NCI-H128 (cell line): Measurements from ENCODE around the gene FHIT.

ENCODE experiments used
- DNase-seq: peaks from one replicate; lab custom pipeline; 2025; ENCODE audit not compliant: unreplicated experiment; lab: John Stamatoyannopoulos, UW

The FHIT gene

DNA sequence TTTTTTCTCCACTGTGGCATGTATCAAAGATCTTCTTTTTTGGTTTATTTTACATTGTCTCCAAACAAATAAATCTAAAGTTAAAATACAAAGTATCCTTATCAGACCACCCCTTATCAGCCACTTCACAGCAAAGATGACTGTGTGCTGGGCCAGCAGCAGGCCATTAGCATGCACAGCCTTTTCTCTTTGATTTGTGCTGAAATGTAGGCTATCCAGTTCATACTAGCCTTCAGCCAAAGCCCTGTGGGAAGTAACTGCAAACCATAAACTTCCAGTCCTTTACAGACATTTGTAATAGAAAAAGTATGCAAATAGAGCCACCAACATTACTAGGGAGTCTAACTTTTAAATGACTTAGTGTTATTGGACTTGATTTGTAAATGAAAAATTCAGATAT, 816.3 kb downstream of the FHIT start:
- no peak for DNase-seq

DNA sequence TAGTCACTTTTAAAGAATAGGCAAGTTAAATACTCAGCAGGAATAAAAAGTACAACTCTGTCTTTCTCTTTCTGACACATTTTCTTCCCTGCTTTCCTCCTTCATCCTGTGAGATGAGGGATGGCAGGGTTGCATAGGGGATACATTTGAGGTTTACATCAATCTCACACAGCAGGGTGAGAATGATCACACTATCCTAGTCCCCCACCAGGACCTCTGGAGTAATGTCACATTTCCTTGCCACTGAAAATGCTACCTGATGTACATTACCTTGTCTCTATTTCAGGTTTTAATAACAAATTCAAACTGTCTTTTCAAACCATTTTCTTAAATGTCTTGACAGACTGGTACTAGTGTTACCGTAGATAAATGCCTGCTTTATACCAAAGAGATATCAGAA, 816.9 kb downstream of the FHIT start:
- DNase-seq = no peak

DNA sequence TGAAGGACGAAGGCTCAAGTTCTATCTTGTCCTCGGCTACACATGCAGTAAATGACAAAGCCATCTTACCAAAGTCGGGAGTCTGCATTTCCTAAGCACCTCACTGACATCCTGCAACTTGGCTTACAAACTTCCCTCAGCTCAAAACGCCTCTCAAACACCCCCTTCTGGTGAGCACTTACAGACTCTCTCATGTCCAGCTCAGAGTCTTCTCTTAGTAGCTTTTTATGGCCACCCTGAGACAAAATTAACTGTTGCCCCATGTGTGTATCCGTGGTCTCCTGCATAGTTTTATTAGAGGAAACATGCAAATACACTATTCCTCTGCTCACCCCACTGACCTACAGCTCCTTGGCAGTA, 819.7 kb downstream of the FHIT start:
- no peak for DNase-seq

DNA sequence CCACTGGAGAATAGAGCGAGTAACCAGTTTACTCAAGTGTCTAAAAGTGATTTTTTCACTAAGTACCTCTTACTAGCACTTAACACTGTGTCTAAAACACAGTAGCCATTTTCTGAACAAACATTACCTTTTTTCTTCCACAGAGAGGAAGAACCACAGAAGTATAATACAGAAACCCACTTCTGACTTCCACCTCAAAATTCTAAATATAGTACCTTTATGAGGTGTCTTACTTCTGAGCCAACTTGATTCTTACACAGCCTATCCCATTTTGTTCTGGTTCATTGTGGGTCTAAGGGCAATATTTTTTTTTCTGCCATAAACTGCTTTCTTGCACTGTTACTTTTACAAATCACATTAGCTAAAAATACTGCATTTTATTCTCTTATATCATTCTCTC, 821.0 kb downstream of the FHIT start:
- no peak for DNase-seq

DNA sequence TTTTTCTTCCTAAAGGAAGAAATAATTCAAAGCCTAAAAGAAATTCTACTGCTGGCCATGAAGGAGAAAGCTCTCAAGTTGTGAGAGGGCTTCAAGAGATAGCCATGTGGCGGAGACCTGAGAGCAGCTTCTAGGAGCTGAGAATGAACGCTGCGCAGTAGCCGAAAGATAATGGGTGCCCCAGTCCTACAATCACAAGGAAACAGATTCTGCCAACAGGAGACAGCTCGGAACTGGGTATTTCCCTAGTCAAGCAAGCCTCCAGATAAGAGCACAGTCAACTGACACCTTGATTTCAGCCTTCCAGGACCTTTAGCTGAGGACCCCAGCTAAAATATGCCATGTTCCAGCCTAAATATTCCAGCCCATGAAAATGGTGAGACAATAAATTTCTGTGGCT, 824.1 kb downstream of the FHIT start:
- no peak for DNase-seq

DNA sequence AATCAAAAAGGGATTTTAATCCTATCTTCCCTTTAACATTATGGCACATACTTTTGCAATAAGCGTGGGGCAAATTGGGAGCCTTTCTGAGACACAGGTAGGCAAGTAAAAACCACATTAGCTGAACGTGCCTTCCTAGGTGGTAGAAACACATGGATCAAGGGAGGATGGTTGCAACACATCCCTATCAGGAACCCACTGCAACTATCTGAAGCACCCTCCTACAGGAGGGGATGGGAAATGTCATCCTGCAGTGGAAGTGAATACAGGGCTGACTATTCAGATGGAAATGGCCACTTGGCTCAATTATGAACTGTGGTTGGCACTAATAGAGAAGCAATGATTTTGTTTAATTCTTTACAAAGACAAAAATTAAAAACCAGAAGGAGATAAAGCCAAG, 826.3 kb downstream of the FHIT start:
- DNase-seq = no peak

DNA sequence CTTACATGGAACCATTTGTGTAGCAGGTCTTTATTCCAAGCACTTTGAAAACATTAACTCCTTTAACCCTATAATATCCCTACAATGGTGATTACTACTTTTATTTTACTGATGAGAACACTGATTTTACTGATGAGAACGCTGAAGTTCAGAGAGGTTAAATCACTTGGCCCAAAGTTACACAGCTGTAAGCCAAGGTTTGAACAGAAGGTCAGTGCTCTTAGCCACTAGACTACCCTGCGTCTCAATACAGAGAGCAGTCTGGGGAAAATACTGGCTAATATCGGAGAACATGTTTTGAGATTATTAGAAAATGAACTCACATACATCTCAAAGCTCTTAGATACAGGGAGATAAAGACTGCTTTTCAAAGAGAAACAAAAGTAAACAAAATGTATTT, 827.2 kb downstream of the FHIT start:
- no peak for DNase-seq

DNA sequence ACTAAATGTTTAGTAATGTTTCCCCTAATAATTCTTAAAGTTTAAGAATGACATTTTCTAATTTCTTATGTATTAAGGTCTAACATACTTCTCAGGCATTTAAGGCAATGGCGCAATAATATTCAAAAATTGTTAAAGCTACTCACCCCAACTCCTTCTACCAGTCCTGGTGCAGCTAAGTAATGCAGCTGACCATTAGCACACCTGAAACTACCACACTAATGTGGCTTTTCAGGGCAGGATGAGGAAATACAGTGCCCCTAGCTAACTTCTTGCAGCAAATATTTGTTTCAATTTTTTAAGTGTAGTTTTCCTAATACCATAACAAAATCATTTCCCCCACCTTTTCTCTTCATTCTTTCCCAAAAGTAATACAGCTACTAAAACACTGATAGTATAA, 827.7 kb downstream of the FHIT start:
- DNase-seq = no peak

DNA sequence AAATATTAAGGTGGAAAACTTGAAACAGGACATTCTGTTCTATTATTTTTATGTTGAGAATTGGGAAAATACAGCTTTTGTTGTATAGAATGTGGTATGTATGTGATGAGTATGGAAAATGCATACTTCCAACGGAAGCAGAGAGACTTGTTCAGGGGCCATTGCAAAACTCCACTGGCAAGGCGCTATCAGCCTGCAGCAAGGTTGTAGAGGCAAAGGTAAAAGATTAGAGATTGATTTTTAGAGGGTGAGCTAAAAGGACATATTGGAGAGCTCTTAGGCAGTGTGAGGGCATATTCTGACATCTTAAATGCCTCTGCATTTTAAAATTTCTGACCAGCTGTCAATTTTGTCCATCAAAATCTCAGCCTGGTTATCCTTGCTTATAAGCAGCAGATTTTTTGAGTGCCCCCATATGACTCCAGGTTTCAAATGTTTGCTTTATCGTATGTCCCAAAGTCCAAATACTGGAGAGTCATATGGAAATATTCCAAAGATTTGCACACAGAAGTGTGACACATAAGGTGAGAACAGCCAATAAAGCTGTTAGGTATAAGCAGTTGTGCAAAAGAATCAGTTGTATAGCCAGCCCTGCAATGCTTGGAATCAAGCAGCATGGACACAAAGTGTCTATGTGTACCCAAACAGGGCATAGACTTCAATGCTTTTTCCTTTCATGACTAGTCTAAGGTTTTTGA, 829.4 kb downstream of the FHIT start:
- no peak for DNase-seq

DNA sequence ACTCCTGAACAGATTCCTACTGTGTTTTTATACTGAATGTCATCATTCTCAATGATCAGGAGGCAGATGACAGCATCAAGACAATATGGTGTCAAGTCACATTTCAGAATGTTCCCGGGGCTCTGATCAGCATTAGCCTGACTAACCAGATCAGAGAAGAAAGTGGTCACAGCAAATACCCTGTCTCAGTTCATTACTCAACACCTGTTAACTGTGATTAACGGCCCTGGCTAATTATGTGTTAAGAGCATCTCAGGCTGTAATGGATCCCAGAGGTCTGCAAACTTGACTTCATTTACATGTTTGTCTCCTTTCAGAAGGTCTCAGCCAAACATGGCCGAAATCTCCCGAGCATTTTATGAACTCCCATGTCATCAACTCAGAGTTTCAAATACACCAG, 833.7 kb downstream of the FHIT start:
- DNase-seq = no peak

DNA sequence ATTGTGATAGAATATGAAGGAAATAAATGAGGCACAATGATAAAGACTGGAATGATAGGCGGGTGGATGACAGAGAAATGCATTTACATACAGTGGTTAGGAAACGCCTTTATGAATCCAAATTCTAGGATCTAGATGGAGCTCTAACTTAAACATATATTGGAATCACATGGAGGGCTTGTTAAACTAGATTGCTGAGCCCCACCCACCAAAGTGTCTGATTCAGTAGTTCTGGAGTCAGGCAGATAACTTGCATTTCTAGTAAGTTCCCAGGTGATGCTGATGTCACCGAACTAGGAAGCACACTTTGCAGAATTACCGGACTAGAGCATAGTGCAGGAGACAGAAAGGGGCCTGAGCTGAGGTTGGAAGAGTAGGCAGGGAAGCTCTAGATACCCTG, 837.2 kb downstream of the FHIT start:
- DNase-seq = no peak

DNA sequence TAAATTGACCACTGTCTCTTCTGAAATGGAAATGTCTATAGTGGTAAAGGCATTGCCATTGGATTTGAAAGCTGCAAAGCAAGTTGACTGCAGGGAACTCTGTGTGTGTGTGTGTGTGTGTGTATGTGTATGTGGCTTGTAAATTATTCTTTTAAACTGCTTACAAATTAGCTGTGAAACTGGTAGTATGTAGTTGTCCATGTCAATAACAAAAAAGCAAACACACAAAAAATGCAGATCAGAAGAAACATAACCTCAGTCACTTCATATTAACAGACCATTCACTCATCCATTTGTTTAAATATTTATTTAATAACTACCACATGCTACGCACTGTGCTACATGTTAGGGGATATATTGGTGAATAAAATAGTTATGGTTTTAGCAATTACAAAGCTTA, 837.7 kb downstream of the FHIT start:
- DNase-seq = no peak

DNA sequence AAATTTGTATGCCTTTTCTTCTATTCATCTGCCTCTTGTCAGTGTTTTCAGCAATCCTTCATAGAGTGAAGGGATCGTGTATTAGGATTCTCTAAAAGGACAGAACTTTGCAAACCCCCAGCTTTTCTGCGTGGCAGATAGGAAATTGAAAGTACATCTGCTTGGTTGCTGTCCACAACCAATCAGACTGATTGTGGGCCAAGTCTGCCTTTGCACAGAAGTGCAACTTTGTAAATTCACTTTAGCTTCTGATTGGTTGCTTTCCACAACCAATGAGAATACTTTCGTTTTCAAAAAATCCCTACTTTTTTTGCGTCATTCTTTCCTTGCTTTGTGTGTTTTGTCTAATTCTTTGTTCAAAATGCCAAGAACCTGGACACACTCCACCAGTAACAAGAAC, 847.4 kb downstream of the FHIT start:
- DNase-seq = no peak

DNA sequence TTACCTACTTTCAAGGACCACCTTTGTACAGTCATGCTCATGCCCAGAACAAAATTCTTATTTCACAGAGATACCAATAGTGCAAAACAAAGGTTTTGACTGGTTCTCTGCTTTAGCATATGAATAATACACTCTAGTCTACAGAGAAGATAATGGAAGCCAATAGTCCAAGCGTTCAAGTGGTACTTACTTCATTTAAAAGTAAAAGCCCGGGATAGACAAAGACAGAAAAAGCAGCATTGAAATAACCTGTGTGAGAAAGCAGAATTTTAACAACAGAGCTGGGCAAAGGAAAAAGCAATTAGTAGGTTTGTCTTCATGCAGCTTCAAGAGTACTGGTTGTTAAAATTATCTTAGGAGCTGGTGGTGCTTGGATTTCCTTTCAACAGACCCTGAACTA, 848.3 kb downstream of the FHIT start:
- DNase-seq = no peak

DNA sequence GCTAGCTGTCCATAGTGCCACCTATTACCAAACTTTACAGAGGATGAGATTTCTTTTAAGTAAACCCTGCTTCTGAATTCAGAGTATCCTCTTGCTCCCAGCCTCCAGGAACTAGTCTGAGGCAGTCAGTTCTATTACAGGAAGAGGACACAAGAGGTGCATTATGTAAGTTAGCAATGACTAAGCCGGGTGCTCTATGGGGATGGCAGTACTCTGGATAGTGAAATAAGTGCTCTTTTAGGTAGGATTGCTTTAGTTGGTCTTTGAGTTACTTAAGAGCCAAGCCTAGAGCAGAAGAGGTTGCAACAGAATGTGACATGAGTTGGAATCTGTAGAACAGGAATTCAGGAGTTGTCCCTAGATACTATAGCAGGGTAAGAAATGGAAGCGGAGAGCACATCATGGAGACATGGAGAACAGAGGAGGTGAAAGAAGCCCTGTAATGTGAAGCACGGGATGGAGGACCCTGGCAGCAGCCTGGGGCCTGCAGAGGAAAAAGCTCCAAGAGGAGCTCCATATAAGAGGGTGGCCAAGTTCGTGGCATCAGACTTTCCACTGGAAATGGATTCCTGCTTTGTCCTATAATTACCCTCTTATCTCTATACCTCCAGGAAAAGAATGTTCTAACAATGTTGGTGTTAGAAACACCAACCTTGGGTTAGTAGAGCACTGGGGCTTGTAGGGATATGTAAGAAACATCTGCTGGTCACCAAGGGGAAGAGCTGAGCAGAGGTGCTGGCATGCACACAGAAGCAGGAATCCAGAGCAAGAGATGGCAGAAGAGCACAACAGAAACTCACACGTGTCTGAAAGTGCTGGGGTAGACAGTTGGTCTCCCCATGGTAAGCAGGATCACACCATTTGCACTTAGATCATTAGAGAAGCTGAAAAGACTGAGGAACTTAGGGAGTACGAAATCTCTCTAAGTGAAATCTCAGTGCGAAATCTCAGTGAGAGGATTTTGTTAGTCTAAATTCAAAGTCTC, 851.1 kb downstream of the FHIT start:
- no peak for DNase-seq

DNA sequence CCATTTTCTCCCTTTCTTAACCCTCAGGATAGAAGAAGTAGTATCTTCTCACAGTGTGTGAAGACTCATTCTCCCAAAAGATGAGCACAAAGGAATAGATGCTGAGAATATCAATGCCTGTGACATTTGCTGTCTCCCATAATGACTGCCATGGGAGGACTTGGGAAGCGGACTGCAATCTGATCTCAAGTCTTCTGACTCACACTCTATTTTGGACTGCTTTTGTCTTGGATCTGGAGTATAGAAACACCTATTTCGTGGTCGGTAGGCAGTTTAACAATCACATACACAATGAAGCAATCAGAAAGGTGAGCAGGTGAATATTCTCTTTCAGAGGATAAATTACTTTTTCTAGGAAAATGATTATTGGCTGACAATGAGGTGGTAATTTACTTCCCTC, 852.0 kb downstream of the FHIT start:
- no peak for DNase-seq

DNA sequence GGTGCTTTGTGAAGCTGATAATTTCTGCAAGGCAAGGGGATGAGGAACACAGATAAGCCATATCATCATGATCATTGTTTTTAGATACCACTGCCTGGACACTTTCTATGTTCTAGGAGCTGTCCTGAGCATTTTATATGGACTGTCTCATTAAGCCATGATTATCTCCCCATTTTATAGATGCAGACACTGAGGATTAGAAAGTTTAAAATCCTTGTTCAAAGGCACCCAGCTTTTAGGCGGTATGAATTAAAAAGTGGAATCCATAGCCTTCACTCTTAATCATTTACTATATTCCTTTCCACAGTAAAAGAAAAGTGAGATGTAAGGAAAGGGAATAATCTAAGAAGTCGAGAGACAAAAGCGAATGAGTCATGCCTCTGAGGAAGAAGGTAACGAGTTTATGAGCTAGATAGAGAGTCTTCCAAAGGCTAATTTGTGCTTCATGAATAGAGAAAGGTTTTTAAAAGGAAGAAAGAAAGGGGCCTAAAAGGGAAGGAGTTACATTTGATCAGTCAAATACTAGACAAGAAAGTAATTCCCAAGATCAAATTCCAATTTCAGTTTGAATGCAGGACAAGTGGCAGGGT, 856.0 kb downstream of the FHIT start:
- DNase-seq = no peak

DNA sequence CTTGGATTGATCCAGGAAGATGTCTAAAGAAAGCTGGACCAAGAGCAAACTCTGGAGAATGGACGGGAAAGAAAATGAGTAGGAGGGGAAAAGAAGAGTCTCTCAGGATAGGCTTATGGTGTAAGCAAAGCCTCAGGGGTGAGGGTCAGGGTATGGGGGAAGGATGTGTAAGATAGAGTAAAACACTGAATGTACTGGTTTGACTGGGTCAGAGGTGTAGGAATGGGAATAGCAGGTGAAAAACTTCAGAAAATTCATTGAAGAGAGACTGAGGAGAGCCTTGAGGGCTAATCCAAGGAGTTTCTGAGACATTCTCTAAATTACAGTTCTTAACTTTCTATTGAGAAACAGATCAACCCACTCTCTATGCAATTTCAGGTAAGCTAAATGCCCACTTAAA, 857.3 kb downstream of the FHIT start:
- DNase-seq = no peak

DNA sequence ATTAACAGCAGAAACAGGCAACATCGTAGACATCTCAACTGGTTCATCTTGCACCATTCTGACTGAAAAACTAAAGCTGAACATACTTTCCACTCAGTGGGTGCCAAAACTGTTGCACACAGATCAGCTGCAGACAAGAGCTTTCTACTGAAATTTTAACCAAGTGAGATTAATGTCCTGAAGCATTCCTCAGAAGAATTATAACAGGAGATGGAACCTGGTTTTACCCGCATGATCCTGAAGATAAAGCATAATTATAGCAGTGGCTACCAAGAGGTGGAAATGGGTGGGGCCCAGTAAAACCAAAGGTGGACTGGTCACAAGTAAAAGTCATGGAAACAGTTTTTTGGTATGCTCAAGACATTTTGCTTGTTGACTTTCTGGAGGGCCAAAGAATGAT, 858.8 kb downstream of the FHIT start:
- DNase-seq = no peak

DNA sequence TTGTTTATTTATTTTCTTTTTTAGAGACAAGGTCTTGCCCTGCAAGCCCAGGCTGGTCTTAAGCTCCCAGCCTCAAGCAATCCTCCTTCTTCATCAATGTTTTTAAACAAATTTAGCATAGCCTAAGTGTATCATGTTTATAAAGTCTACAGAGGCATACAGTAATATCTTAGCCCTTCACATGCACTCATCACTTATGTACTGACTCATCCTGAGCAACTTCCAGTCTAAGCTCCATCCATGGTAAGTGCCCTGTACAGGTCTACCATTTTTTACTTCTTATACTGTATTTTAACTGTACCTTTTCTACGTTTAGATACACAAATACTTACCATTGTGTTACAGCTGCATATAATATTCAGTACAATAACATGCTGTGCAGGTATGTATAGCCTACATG, 860.0 kb downstream of the FHIT start:
- no peak for DNase-seq

DNA sequence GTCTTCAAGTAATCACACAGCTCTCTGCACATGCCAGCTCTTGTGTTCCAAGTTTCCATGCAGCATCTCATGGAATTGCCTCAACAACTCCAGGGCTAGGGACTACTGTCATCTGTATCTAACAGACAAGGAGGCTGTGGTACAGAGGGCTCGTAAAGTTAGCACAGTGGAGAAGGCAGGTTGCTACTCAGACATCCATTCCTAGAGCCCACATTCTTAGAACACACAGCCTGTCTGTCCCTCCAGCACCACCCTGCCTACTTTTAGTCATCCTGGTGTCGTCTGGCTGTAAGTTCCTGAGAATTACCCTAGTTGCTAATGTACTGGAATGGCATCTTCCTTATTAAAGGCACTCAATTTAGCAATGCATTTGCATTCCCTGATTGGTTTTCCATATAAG, 862.5 kb downstream of the FHIT start:
- no peak for DNase-seq

DNA sequence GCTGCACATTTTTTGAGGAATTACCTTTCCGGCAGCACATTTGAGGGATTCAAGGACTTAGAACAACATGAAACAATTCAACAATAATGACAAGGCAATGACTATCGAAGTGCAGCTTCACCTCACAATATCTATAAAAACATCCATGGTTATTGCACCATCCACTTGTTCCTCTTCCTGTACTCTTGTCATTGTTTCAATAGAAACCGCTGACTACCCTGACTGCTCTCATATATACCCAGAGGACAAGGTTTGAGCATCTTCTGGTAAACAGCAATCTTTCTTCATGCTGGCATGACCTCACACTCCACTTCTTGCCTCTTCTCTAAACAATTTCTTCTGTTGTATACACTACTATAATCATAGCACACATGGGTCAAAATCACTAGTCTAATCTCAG, 864.9 kb downstream of the FHIT start:
- DNase-seq = no peak
